Panc1 (cell line): ENCODE data around the gene ZNF808. TPM values are rescaled to one million over a fixed set of nuclear protein-coding genes. Genes with fewer than 3 reads are reported as not detected.

ENCODE experiments used
- total RNA-seq: library from RNA; stranded (reverse); gene quantifications from one replicate; pipeline ENCODE4 v1.2.1, GENCODE V29; 2021; ENCODE audit not compliant: unreplicated experiment

ZNF808 gene
- total RNA-seq, 1 experiment from 2014 or later, result 19.1 TPM

Other genes starting within 250 kb of the ZNF808 start
- gene ZNF480, start 230.5 kb upstream of the ZNF808 start, total RNA-seq, result 11.5 TPM
- gene ZNF610, start 191.4 kb upstream of the ZNF808 start, total RNA-seq, result not detected
- 10.9 TPM for gene ZNF880, start 157.7 kb upstream of the ZNF808 start, total RNA-seq
- gene ZNF528, start 129.8 kb upstream of the ZNF808 start, total RNA-seq, result 9.3 TPM
- not detected for gene ZNF534, start 98.5 kb upstream of the ZNF808 start, total RNA-seq
- gene ZNF578, start 74.1 kb upstream of the ZNF808 start, total RNA-seq, result not detected
- 16.4 TPM for gene ZNF701, start 42.6 kb downstream of the ZNF808 start, total RNA-seq
- 31.9 TPM for gene ZNF83, start 110.7 kb downstream of the ZNF808 start, total RNA-seq
- 16.6 TPM for gene ZNF611, start 207.4 kb downstream of the ZNF808 start, total RNA-seq